GM23338 (cell line): Measurements from ENCODE around the gene RNF152. TPM values are rescaled to one million over a fixed set of nuclear protein-coding genes. Genes with fewer than 3 reads are reported as not detected.

ENCODE experiments used
- ATAC-seq: fragments of 200-7000 bp; cut with Tn5 transposase; 3 replicates; pipeline ENCODE4 v1.9.1; 2020
- DNase-seq: peaks from one replicate; pipeline ENCODE4 v3.0.0-alpha.2; 2015; ENCODE audit warnings: low spot score
- H2AFZ ChIP-seq: fragments of 200-600 bp; sonication (generic); 2 replicates; pipeline ENCODE4 v1.8.0; 2016; ENCODE audit warnings: antibody characterized with exemption, mild to moderate bottlenecking, moderate library complexity
- H3F3A ChIP-seq: fragments of 200-600 bp; sonication (generic); replicated peaks from 2 replicates; pipeline ENCODE4 v1.8.0; 2017; ENCODE audit warnings: antibody characterized with exemption, mixed run types, low read depth
- H3K27ac ChIP-seq: fragments of 200-600 bp; sonication (generic); 2 replicates; pipeline ENCODE4 v1.6.1; 2016; ENCODE audit warnings: low read depth
- H3K27me3 ChIP-seq: fragments of 200-600 bp; sonication (generic); 2 replicates; pipeline ENCODE4 v1.8.0; 2016; ENCODE audit warnings: mild to moderate bottlenecking, mixed run types, moderate library complexity; ENCODE audit not compliant: insufficient read depth
- H3K36me3 ChIP-seq: fragments of 200-600 bp; sonication (generic); 2 replicates; pipeline ENCODE4 v1.8.0; 2016; ENCODE audit warnings: mild to moderate bottlenecking; ENCODE audit not compliant: insufficient read depth
- H3K4me1 ChIP-seq: fragments of 200-600 bp; sonication (generic); 2 replicates; pipeline ENCODE4 v1.8.0; 2016; ENCODE audit warnings: mild to moderate bottlenecking, moderate library complexity; ENCODE audit not compliant: insufficient read depth
- H3K4me2 ChIP-seq: fragments of 200-600 bp; sonication (generic); 2 replicates; pipeline ENCODE4 v1.7.1; 2017; ENCODE audit warnings: mixed run types
- H3K4me3 ChIP-seq: fragments of 200-600 bp; sonication (generic); 2 replicates; pipeline ENCODE4 v1.6.1; 2016; ENCODE audit warnings: mixed run types
- H3K79me2 ChIP-seq: fragments of 200-600 bp; sonication (generic); replicated peaks from 2 replicates; pipeline ENCODE4 v1.8.0; 2017; ENCODE audit warnings: mild to moderate bottlenecking; ENCODE audit not compliant: insufficient read depth
- H3K9me2 ChIP-seq: fragments of 200-600 bp; sonication (generic); 2 replicates; pipeline ENCODE4 v1.8.0; 2017; ENCODE audit not compliant: insufficient read depth
- H4K20me1 ChIP-seq: fragments of 200-600 bp; sonication (generic); replicated peaks from 2 replicates; pipeline ENCODE4 v1.8.0; 2017; ENCODE audit warnings: mild to moderate bottlenecking; ENCODE audit not compliant: insufficient read depth
- H3K27ac Mint-ChIP-seq: 2 replicates; pipeline ENCODE4 v1.8.0; 2020; ENCODE audit warnings: inconsistent platforms, mild to moderate bottlenecking, moderate library complexity, mixed read lengths
- H3K27me3 Mint-ChIP-seq: 3 replicates; pipeline ENCODE4 v1.8.0; 2022; ENCODE audit warnings: low read depth, mild to moderate bottlenecking, moderate library complexity, mixed read lengths, inconsistent platforms; ENCODE audit not compliant: insufficient read depth, poor library complexity
- H3K36me3 Mint-ChIP-seq: 3 replicates; pipeline ENCODE4 v1.8.0; 2021; ENCODE audit warnings: low read depth, mild to moderate bottlenecking, inconsistent platforms, moderate library complexity, mixed read lengths
- H3K4me1 Mint-ChIP-seq: 3 replicates; pipeline ENCODE4 v1.8.0; 2020; ENCODE audit warnings: mild to moderate bottlenecking, inconsistent platforms, mixed read lengths
- H3K4me3 Mint-ChIP-seq: 3 replicates; pipeline ENCODE4 v1.8.0; 2021; ENCODE audit warnings: moderate library complexity, mild to moderate bottlenecking, inconsistent platforms, mixed read lengths
- H3K9me3 Mint-ChIP-seq: 3 replicates; pipeline ENCODE4 v1.8.0; 2020; ENCODE audit warnings: moderate library complexity, mild to moderate bottlenecking, inconsistent platforms, mixed read lengths
- CREB1 ChIP-seq: fragments of 250-450 bp; sonication (Bioruptor Pico); IDR thresholded peaks from 2 replicates; pipeline ENCODE4 v1.5.0; 2020; ENCODE audit warnings: low read depth, mild to moderate bottlenecking, moderate library complexity
- EZH2 ChIP-seq: fragments of 200-600 bp; sonication (generic); IDR thresholded peaks from one replicate; pipeline ENCODE4 v1.8.0; 2017; ENCODE audit warnings: antibody characterized with exemption, mild to moderate bottlenecking, low read depth; ENCODE audit not compliant: unreplicated experiment
- EZH2phosphoT487 ChIP-seq: fragments of 200-600 bp; sonication (generic); IDR thresholded peaks from one replicate; pipeline ENCODE4 v1.8.1; 2018; ENCODE audit warnings: antibody characterized with exemption; ENCODE audit not compliant: unreplicated experiment
- JUNB ChIP-seq: IDR thresholded peaks from one replicate; pipeline ENCODE4 v1.6.1; 2016; ENCODE audit warnings: antibody characterized with exemption; ENCODE audit not compliant: unreplicated experiment
- NANOG ChIP-seq: IDR thresholded peaks from 2 replicates; pipeline ENCODE4 v1.6.1; 2016; ENCODE audit warnings: antibody characterized with exemption, borderline replicate concordance
- POLR2AphosphoS5 ChIP-seq: IDR thresholded peaks from 2 replicates; pipeline ENCODE4 v1.6.1; 2016; ENCODE audit warnings: antibody characterized with exemption, low read depth
- STAT1 ChIP-seq: IDR thresholded peaks from one replicate; pipeline ENCODE4 v1.6.1; 2016; ENCODE audit warnings: antibody characterized with exemption; ENCODE audit not compliant: unreplicated experiment
- ZNF114 ChIP-seq: fragments of 250-450 bp; sonication (Bioruptor Pico); IDR thresholded peaks from 2 replicates; pipeline ENCODE4 v1.5.0; 2020; ENCODE audit warnings: mild to moderate bottlenecking, moderate library complexity
- ZNF331 ChIP-seq: fragments of 250-450 bp; sonication (Bioruptor Pico); IDR thresholded peaks from 2 replicates; pipeline ENCODE4 v1.5.0; 2020; ENCODE audit warnings: low read depth, mild to moderate bottlenecking, moderate library complexity
- polyA plus RNA-seq: library from polyadenylated mRNA; unstranded; fragments of >200 nt; fragmentation: Nextera tagmentation; extraction: Ambion mirVana; gene quantifications from 2 replicates; pipeline ENCODE4 v1.2.1, GENCODE V29; 2016
- total RNA-seq: library from RNA; depleted of rRNA; stranded (reverse); fragments of >200 nt; shearing (Covaris generic); gene quantifications from 2 replicates; pipeline ENCODE4 v1.2.3, GENCODE V29; 2014
- TF ChIP-seq, protein P1 (sequence below): IDR thresholded peaks from one replicate; pipeline ENCODE4 v1.6.1; 2018; ENCODE audit warnings: antibody characterized with exemption; ENCODE audit not compliant: unreplicated experiment
- TF ChIP-seq, protein P2 (sequence below), 2 experiments: fragments of 200-600 bp in 1 of 2; sonication (generic) in 1 of 2; conservative IDR thresholded peaks; 2 replicates each; pipeline versions ENCODE4 v1.5.1 to v1.6.1; 2016 to 2017; ENCODE audit warnings: antibody characterized with exemption in 2 of 2, low read depth in 2 of 2, mild to moderate bottlenecking in 2 of 2, moderate library complexity in 1 of 2
- TF ChIP-seq, protein P3 (sequence below): IDR thresholded peaks from 2 replicates; pipeline ENCODE4 v1.6.1; 2016; ENCODE audit warnings: antibody characterized with exemption
- TF ChIP-seq, protein P4 (sequence below): fragments of 250-450 bp; sonication (Bioruptor Pico); IDR thresholded peaks from 2 replicates; pipeline ENCODE4 v1.5.0; 2020; ENCODE audit warnings: mild to moderate bottlenecking, moderate library complexity

RNF152 gene
- total and polyA plus RNA-seq, 2 experiments from 2014 or later: 1.2 to 2.9 TPM

DNA sequence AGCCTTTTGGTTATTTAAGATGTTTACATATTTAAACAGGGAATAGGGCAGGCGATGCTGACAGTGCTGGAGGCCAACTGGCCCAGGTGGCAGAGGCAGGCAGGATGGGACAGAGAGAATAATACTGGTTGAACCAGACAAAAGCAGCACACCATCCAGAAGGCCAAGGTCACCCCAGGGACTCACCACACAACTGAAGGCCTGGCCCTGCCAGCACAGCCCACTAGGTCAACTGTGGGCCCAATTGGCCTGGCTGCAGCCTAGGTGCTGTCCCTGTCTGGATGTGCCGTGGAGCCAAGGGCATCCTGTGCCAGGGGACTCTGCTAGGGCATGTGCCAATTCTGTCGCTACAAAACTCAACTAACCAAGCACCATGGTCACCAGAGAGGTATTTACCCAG lies 69.2 kb downstream of the RNF152 start:
- no peaks in the 10 kb centered on the region for H3K27me3 Mint-ChIP-seq
- ATAC-seq: no peak
- H3K27ac Mint-ChIP-seq: no peak overlapping the region
- Histone ChIP-seq H3K4me3 (no peak overlapping the region), H4K20me1 (no peaks in the 10 kb centered on the region; the same call in 1 of the 2 replicates), H3K79me2 (no peaks in the 10 kb centered on the region), H3K27me3 (no peaks in the 10 kb centered on the region), H3K9me2 (peaks cover 5% of the 10 kb centered on the region), H3K27ac (no peak overlapping the region), H2AFZ (no peak overlapping the region), H3K36me3 (no peaks in the 10 kb centered on the region), H3K4me2 (no peak overlapping the region), H3K4me1 (no peaks in the 10 kb centered on the region), H3F3A (no peaks in the 10 kb centered on the region)
- no peak for TF ChIP-seq JUNB
- TF ChIP-seq, protein P1, sequence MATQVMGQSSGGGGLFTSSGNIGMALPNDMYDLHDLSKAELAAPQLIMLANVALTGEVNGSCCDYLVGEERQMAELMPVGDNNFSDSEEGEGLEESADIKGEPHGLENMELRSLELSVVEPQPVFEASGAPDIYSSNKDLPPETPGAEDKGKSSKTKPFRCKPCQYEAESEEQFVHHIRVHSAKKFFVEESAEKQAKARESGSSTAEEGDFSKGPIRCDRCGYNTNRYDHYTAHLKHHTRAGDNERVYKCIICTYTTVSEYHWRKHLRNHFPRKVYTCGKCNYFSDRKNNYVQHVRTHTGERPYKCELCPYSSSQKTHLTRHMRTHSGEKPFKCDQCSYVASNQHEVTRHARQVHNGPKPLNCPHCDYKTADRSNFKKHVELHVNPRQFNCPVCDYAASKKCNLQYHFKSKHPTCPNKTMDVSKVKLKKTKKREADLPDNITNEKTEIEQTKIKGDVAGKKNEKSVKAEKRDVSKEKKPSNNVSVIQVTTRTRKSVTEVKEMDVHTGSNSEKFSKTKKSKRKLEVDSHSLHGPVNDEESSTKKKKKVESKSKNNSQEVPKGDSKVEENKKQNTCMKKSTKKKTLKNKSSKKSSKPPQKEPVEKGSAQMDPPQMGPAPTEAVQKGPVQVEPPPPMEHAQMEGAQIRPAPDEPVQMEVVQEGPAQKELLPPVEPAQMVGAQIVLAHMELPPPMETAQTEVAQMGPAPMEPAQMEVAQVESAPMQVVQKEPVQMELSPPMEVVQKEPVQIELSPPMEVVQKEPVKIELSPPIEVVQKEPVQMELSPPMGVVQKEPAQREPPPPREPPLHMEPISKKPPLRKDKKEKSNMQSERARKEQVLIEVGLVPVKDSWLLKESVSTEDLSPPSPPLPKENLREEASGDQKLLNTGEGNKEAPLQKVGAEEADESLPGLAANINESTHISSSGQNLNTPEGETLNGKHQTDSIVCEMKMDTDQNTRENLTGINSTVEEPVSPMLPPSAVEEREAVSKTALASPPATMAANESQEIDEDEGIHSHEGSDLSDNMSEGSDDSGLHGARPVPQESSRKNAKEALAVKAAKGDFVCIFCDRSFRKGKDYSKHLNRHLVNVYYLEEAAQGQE: no peak
- TF ChIP-seq CREB1 (CRISPR knock-in tag): no peak
- TF ChIP-seq, protein P2, sequence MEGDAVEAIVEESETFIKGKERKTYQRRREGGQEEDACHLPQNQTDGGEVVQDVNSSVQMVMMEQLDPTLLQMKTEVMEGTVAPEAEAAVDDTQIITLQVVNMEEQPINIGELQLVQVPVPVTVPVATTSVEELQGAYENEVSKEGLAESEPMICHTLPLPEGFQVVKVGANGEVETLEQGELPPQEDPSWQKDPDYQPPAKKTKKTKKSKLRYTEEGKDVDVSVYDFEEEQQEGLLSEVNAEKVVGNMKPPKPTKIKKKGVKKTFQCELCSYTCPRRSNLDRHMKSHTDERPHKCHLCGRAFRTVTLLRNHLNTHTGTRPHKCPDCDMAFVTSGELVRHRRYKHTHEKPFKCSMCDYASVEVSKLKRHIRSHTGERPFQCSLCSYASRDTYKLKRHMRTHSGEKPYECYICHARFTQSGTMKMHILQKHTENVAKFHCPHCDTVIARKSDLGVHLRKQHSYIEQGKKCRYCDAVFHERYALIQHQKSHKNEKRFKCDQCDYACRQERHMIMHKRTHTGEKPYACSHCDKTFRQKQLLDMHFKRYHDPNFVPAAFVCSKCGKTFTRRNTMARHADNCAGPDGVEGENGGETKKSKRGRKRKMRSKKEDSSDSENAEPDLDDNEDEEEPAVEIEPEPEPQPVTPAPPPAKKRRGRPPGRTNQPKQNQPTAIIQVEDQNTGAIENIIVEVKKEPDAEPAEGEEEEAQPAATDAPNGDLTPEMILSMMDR (conservative IDR thresholded peaks at IDR 0.05; ENCODE audit: low read depth in 2 of 2): no peak
- no peak for TF ChIP-seq POLR2AphosphoS5
- TF ChIP-seq, protein P3, sequence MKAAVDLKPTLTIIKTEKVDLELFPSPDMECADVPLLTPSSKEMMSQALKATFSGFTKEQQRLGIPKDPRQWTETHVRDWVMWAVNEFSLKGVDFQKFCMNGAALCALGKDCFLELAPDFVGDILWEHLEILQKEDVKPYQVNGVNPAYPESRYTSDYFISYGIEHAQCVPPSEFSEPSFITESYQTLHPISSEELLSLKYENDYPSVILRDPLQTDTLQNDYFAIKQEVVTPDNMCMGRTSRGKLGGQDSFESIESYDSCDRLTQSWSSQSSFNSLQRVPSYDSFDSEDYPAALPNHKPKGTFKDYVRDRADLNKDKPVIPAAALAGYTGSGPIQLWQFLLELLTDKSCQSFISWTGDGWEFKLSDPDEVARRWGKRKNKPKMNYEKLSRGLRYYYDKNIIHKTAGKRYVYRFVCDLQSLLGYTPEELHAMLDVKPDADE: no peak
- TF ChIP-seq EZH2: no peak
- no peak for TF ChIP-seq ZNF114
- TF ChIP-seq NANOG: no peak
- TF ChIP-seq EZH2phosphoT487: no peak
- TF ChIP-seq, protein P4, sequence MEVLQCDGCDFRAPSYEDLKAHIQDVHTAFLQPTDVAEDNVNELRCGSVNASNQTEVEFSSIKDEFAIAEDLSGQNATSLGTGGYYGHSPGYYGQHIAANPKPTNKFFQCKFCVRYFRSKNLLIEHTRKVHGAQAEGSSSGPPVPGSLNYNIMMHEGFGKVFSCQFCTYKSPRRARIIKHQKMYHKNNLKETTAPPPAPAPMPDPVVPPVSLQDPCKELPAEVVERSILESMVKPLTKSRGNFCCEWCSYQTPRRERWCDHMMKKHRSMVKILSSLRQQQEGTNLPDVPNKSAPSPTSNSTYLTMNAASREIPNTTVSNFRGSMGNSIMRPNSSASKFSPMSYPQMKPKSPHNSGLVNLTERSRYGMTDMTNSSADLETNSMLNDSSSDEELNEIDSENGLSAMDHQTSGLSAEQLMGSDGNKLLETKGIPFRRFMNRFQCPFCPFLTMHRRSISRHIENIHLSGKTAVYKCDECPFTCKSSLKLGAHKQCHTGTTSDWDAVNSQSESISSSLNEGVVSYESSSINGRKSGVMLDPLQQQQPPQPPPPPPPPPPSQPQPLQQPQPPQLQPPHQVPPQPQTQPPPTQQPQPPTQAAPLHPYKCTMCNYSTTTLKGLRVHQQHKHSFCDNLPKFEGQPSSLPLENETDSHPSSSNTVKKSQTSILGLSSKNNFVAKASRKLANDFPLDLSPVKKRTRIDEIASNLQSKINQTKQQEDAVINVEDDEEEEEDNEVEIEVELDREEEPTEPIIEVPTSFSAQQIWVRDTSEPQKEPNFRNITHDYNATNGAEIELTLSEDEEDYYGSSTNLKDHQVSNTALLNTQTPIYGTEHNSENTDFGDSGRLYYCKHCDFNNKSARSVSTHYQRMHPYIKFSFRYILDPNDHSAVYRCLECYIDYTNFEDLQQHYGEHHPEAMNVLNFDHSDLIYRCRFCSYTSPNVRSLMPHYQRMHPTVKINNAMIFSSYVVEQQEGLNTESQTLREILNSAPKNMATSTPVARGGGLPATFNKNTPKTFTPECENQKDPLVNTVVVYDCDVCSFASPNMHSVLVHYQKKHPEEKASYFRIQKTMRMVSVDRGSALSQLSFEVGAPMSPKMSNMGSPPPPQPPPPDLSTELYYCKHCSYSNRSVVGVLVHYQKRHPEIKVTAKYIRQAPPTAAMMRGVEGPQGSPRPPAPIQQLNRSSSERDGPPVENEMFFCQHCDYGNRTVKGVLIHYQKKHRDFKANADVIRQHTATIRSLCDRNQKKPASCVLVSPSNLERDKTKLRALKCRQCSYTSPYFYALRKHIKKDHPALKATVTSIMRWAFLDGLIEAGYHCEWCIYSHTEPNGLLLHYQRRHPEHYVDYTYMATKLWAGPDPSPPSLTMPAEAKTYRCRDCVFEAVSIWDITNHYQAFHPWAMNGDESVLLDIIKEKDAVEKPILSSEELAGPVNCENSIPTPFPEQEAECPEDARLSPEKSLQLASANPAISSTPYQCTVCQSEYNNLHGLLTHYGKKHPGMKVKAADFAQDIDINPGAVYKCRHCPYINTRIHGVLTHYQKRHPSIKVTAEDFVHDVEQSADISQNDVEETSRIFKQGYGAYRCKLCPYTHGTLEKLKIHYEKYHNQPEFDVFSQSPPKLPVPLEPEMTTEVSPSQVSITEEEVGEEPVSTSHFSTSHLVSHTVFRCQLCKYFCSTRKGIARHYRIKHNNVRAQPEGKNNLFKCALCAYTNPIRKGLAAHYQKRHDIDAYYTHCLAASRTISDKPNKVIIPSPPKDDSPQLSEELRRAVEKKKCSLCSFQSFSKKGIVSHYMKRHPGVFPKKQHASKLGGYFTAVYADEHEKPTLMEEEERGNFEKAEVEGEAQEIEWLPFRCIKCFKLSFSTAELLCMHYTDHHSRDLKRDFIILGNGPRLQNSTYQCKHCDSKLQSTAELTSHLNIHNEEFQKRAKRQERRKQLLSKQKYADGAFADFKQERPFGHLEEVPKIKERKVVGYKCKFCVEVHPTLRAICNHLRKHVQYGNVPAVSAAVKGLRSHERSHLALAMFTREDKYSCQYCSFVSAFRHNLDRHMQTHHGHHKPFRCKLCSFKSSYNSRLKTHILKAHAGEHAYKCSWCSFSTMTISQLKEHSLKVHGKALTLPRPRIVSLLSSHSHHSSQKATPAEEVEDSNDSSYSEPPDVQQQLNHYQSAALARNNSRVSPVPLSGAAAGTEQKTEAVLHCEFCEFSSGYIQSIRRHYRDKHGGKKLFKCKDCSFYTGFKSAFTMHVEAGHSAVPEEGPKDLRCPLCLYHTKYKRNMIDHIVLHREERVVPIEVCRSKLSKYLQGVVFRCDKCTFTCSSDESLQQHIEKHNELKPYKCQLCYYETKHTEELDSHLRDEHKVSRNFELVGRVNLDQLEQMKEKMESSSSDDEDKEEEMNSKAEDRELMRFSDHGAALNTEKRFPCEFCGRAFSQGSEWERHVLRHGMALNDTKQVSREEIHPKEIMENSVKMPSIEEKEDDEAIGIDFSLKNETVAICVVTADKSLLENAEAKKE: no peak
- TF ChIP-seq ZNF331 (CRISPR knock-in tag): no peak
- TF ChIP-seq STAT1: no peak
- no peak for DNase-seq
- H3K4me3 Mint-ChIP-seq: no peak overlapping the region
- H3K9me3 Mint-ChIP-seq: no peaks in the 10 kb centered on the region
- H3K36me3 Mint-ChIP-seq: no peaks in the 10 kb centered on the region; the same call in 2 of the 3 replicates
- H3K4me1 Mint-ChIP-seq: peaks cover 12% of the 10 kb centered on the region; the same call in 2 of the 3 replicates
